ENCODE measurements around the gene MCRS1. TPM values are rescaled to one million over a fixed set of nuclear protein-coding genes. Genes with fewer than 3 reads are reported as not detected.

The MCRS1 gene
- 43.5 and 50.3 TPM in 2 replicates for total RNA-seq (2013; cell fraction: nucleolus; rRNA removed)
- 59.2 and 62.7 TPM in 2 replicates for total RNA-seq (2014; rRNA removed)
- total RNA-seq (2014; rRNA removed; fragmentation: Illumina TruSeq; extraction: Trizol): 45.3 and 49.5 TPM in 2 replicates
- 63.0 and 67.9 TPM in 2 replicates for total RNA-seq (2021)
- polyA plus RNA-seq (2011; ENCODE audit: low read depth): 22.4 TPM
- polyA plus RNA-seq (2011; rRNA removed): 26.1 and 44.8 TPM in 2 replicates
- 64.1 and 90.2 TPM in 2 replicates for polyA plus RNA-seq (2011; cell fraction: cytosol; rRNA removed)
- polyA plus RNA-seq (2011; cell fraction: nucleus; rRNA removed): 176 and 191 TPM in 2 replicates
- 33.5 and 39.6 TPM in 2 replicates for polyA plus RNA-seq (2012)
- 17.2 and 46.9 TPM in 2 replicates for polyA plus RNA-seq (2014; fragmentation: Illumina TruSeq; extraction: Trizol)
- 10 to 100 TPM; 34.3 to 52.4 TPM for polyA plus RNA-seq (2014; fragmentation: Nextera tagmentation; extraction: Ambion mirVana)
- 76.7 and 78.4 TPM in 2 replicates for polyA plus RNA-seq (2014; rRNA removed)
- polyA plus RNA-seq (2016; fragmentation: Nextera tagmentation; extraction: Ambion mirVana): 10 to 100 TPM; 75.2 to 82.8 TPM
- polyA minus RNA-seq (2011; rRNA and poly(A)+ RNA removed): 41.4 and 60.1 TPM in 2 replicates
- polyA minus RNA-seq (2011; cell fraction: cytosol; rRNA and poly(A)+ RNA removed): 14.2 and 18.6 TPM in 2 replicates
- polyA minus RNA-seq (2011; cell fraction: nucleus; rRNA and poly(A)+ RNA removed): 25.0 and 43.7 TPM in 2 replicates
- Bru-seq, nascent RNA: percentile 80 among the genes with signal in this experiment
- percentile 85 among the genes with signal in this experiment for BruChase-seq, experiment 1, labeled RNA remaining after a 6-hour chase
- percentile 76 among the genes with signal in this experiment for BruChase-seq, experiment 2, labeled RNA remaining after a 2-hour chase
- long read RNA-seq, experiment 1, transcript MCRS1-201 (15 exons, 1,928 nt): major isoform, 61 of 77 reads
- long read RNA-seq, experiment 1, partial matches to known transcripts: 4 of 77 reads
- long read RNA-seq, experiment 1, other reads (novel, unspliced or antisense): 11 of 77 reads
- long read RNA-seq, experiment 2, transcript MCRS1-201 (15 exons, 1,928 nt): major isoform, 66 of 83 reads
- long read RNA-seq, experiment 2, partial matches to known transcripts: 5 of 83 reads
- long read RNA-seq, experiment 2, other reads (novel, unspliced or antisense): 8 of 83 reads

- H3K27ac ChIP-seq (ENCODE audit: control insufficient read depth, insufficient read depth): peak within 1 kb of the TSS; percentile 91
- peak; percentile 80 for DNase-seq (ENCODE audit: low read depth, low spot score)
- H4K20me1 ChIP-seq (ENCODE audit: control insufficient read depth, insufficient read depth): no peaks in the 10 kb centered on the region
- peaks cover 8% of the 10 kb centered on the region for H3K4me1 ChIP-seq (ENCODE audit: control insufficient read depth, insufficient read depth, low read length)
- ChIA-PET CTCF (interaction anchor here (0.6 to 2.6 kb wide), 11 partner anchors 9 to 220 kb away, joined by 3 to 15 read pairs (median 5); partner anchors contain the start of gene PRPF40B), RAD21 (ENCODE audit: unreplicated experiment) (interaction anchor here (0.6 to 1.1 kb wide), 3 partner anchors 9 to 207 kb away, joined by 3 read pairs; no protein-coding TSS in a partner anchor), SMC1A (ENCODE audit: uncharacterized antibody, unreplicated experiment) (interaction anchor here (0.9 to 1.7 kb wide), 5 partner anchors 9 to 210 kb away, joined by 3 to 11 read pairs (median 3); no protein-coding TSS in a partner anchor), POLR2A (interaction anchor here (0.5 to 0.6 kb wide), 3 partner anchors 22 to 245 kb away, joined by 3 to 5 read pairs (median 4); partner anchors contain the start of gene TROAP)
- in situ Hi-C loops (cut with MboI): no loop called here
- peaks cover 9 to 15% of the 10 kb centered on the region in 2 experiments; a peak in 3 of 4 replicates for H3K36me3 ChIP-seq (ENCODE audit: control insufficient read depth in 2 of 2, insufficient read depth in 2 of 2, low read length in 1 of 2)
- ATAC-seq: peak; percentile 92
- H3K27me3 ChIP-seq (replicated peaks in 1 of 2; ENCODE audit: control insufficient read depth in 2 of 2, insufficient read depth in 2 of 2, low read length in 1 of 2): no peaks in the 10 kb centered on the region
- H3K4me3 ChIP-seq: peak within 1 kb of the TSS; percentile 99
- peak within 1 kb of the TSS; percentile 83 for H2AFZ ChIP-seq (ENCODE audit: control insufficient read depth, low read depth, low read length)
- peak within 1 kb of the TSS; percentile 79 for H3K4me2 ChIP-seq (ENCODE audit: control insufficient read depth, insufficient read depth)
- peak within 1 kb of the TSS; percentile 87 for H3K9ac ChIP-seq (ENCODE audit: control insufficient read depth, insufficient read depth, low read length)
- intact Hi-C loops (cut with micrococcal nuclease; ENCODE audit: unreplicated experiment): loop anchor here (5.0 kb wide), 1 partner anchor 139 kb away; the partner anchor contains the start of gene FMNL3
- WGBS (ENCODE audit: insufficient coverage, insufficient replicate concordance, low lambda C conversion rate, missing lambda C conversion rate): 2% methylated on average over 54 of the region's 54 CpGs
- BruUV-seq (replicated peaks): TSS peak; percentile 85
- no peaks in the 10 kb centered on the region for H3K9me3 ChIP-seq (replicated peaks; ENCODE audit: control insufficient read depth, insufficient read depth, low read length)
- FAIRE-seq: peak; percentile 95
- H3K79me2 ChIP-seq (ENCODE audit: control insufficient read depth, insufficient read depth, low read length): peaks cover 36% of the 10 kb centered on the region
- TF ChIP-seq TCF12 (IDR thresholded peaks at IDR 0.05; ENCODE audit: low read depth, low read length): peak; percentile 52; the same call in 1 of the 2 replicates
- 0 out of 2 replicates have a peak, but pooled peaks have one; percentile 64 for TF ChIP-seq NBN (IDR thresholded peaks at IDR 0.05)
- no peak for TF ChIP-seq PAX8 (IDR thresholded peaks at IDR 0.05)
- peak; percentile 75 for TF ChIP-seq HCFC1 (IDR thresholded peaks at IDR 0.05; ENCODE audit: low read length)
- no peak for TF ChIP-seq WRNIP1 (IDR thresholded peaks at IDR 0.05; ENCODE audit: borderline replicate concordance, low read depth, low read length)
- TF ChIP-seq HSF1 (IDR thresholded peaks at IDR 0.05; ENCODE audit: low read depth, low read length): no peak
- TF ChIP-seq NR2C2 (IDR thresholded peaks at IDR 0.05; ENCODE audit: borderline replicate concordance, control insufficient read depth, insufficient read length, low read depth): peak; percentile 93
- TF ChIP-seq BCL3 (IDR thresholded peaks at IDR 0.05; ENCODE audit: borderline replicate concordance, insufficient read depth, low read depth, low read length, poor library complexity, severe bottlenecking): no peak
- TF ChIP-seq SMC3 (IDR thresholded peaks at IDR 0.05; ENCODE audit: borderline replicate concordance, low read length): no peak
- no peak for TF ChIP-seq MYB (IDR thresholded peaks at IDR 0.05; ENCODE audit: borderline replicate concordance, low read depth, low read length)
- TF ChIP-seq SPI1 (IDR thresholded peaks at IDR 0.05; ENCODE audit: borderline replicate concordance, insufficient read depth, low read depth, low read length): no peak
- TF ChIP-seq PKNOX1 (IDR thresholded peaks at IDR 0.05): peak; percentile 73
Observed at GRCh38 chr12:49567611-49568441, at the start of gene MCRS1. TSS of gene MCRS1 (minus strand) at chr12:49568142. CDS start at chr12:49566731, 1,411 bp downstream.

All from GM12878 (cell line).